Uterus (tissue), 4 donors: ENCODE data around the gene UNC93B1. TPM values are rescaled to one million over a fixed set of nuclear protein-coding genes. Genes with fewer than 3 reads are reported as not detected.

Source experiments
- DNase-seq, 2 donors: peaks; one replicate each; pipeline ENCODE4 v3.0.0-alpha.2; 2019 to 2020
- H3K27ac ChIP-seq, 2 donors: fragments of 200-600 bp; sonication (generic); 1 replicate in 1 of 2; 2 replicates in 1 of 2; pipeline ENCODE4 v1.5.1; 2016 to 2018
- H3K27me3 ChIP-seq, 2 donors: fragments of 200-600 bp; sonication (generic); one replicate each; pipeline ENCODE4 v1.5.1; 2018 to 2019; ENCODE audit warnings: control low read depth in 1 of 2
- H3K36me3 ChIP-seq, 2 donors: fragments of 200-600 bp; sonication (generic); one replicate each; pipeline ENCODE4 v1.5.1; 2019; ENCODE audit warnings: control low read depth in 1 of 2
- H3K4me1 ChIP-seq, 2 donors: fragments of 200-600 bp; sonication (generic); one replicate each; pipeline ENCODE4 v1.5.1; 2018 to 2019; ENCODE audit warnings: control low read depth in 1 of 2
- H3K4me3 ChIP-seq, 2 donors: fragments of 200-600 bp; sonication (generic); 1 replicate in 1 of 2; 2 replicates in 1 of 2; pipeline ENCODE4 v1.5.1; 2018 to 2019; ENCODE audit warnings: mild to moderate bottlenecking in 1 of 2
- H3K9me3 ChIP-seq, 2 donors: fragments of 200-600 bp; sonication (generic); one replicate each; pipeline ENCODE4 v1.5.1; 2019; ENCODE audit warnings: control low read depth in 1 of 2
- POLR2A ChIP-seq, 2 donors: fragments of 450-650 bp; IDR thresholded peaks; one replicate each; pipeline ENCODE4 v1.6.1; 2016; ENCODE audit warnings: antibody characterized with exemption in 2 of 2, mild to moderate bottlenecking in 1 of 2, moderate library complexity in 1 of 2
- intact Hi-C: fragments of 100-400 bp; cut with DNase I; formaldehyde crosslinking; loops from one replicate; pipeline ENCODE4 v1.15.1; 2023; ENCODE audit warnings: low total_unique reads
- total RNA-seq, 4 donors: library from RNA; depleted of rRNA in 3 of 4; stranded (reverse); fragments of >200 nt in 3 of 4; gene quantifications; one replicate each; pipeline versions ENCODE4 v1.1.0 to v1.2.4, GENCODE V29; 2014 to 2023
- TF ChIP-seq, protein P1 (sequence below), 4 experiments: fragments of 200-600 bp in 2 of 4; fragments of 450-650 bp in 2 of 4; sonication (generic) in 2 of 4; IDR thresholded peaks; one replicate each; pipeline ENCODE4 v1.5.1; 2016 to 2019; ENCODE audit warnings: antibody characterized with exemption in 4 of 4, mild to moderate bottlenecking in 2 of 4, moderate library complexity in 1 of 4
- donor health status: DM: yes; HTN: yes; CAD: no.

UNC93B1 gene
- total RNA-seq, 4 donors from 2014 or later: 4.1 to 24.3 (median 13.2) TPM

DNA sequence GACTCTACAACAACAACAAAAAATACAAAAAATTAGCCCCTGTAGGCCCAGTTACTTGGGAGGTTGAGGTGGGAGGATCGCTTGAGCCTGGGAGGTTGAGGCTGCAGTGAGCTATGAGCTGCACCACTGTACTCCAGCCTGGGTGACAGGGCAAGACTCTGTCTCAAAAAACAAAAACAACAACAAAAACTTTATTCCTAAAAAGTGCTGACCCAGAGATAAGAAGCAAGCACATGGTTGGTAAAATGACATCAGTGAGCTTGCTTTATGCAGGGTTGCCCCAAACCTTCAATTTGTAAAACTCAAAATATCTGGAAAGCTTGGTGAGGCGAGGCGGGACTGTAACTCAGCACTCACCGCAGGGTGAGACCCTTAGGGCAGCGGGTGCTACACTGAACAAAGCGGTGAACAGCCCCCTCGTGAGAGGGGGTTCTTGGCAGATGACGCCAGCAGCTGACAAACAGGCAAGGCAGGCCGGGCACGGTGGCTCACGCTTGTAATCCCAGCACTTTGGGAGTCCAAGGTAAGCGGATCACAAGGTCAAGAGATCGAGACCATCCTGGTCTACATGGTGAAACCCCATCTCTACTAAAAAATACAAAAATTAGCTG is 31.5 kb upstream of the UNC93B1 start:
- no peak for TF ChIP-seq POLR2A (IDR thresholded peaks at IDR 0.05)
- TF ChIP-seq, protein P1, sequence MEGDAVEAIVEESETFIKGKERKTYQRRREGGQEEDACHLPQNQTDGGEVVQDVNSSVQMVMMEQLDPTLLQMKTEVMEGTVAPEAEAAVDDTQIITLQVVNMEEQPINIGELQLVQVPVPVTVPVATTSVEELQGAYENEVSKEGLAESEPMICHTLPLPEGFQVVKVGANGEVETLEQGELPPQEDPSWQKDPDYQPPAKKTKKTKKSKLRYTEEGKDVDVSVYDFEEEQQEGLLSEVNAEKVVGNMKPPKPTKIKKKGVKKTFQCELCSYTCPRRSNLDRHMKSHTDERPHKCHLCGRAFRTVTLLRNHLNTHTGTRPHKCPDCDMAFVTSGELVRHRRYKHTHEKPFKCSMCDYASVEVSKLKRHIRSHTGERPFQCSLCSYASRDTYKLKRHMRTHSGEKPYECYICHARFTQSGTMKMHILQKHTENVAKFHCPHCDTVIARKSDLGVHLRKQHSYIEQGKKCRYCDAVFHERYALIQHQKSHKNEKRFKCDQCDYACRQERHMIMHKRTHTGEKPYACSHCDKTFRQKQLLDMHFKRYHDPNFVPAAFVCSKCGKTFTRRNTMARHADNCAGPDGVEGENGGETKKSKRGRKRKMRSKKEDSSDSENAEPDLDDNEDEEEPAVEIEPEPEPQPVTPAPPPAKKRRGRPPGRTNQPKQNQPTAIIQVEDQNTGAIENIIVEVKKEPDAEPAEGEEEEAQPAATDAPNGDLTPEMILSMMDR (IDR thresholded peaks at IDR 0.05): no peak
- intact Hi-C loops: no loop called here
- H3K9me3 ChIP-seq: no peaks in the 10 kb centered on the region
- no peak for DNase-seq
- H3K4me3 ChIP-seq: no peak overlapping the region
- H3K36me3 ChIP-seq: no peaks in the 10 kb centered on the region
- H3K27me3 ChIP-seq: no peaks in the 10 kb centered on the region
- H3K4me1 ChIP-seq: peaks cover 13 to 18% of the 10 kb centered on the region in 2 donors
- no peak overlapping the region for H3K27ac ChIP-seq

GRCh38 chr11:68033708-68034045 is 29.8 kb upstream of the UNC93B1 start:
- H3K27ac ChIP-seq: no peak overlapping the region
- intact Hi-C loops: no loop called here
- H3K4me3 ChIP-seq: no peak overlapping the region
- H3K4me1 ChIP-seq: peaks cover 13 to 18% of the 10 kb centered on the region in 2 donors
- H3K9me3 ChIP-seq: no peaks in the 10 kb centered on the region
- no peaks in the 10 kb centered on the region for H3K27me3 ChIP-seq
- no peaks in the 10 kb centered on the region for H3K36me3 ChIP-seq
- no peak for DNase-seq
- no peak for TF ChIP-seq POLR2A (IDR thresholded peaks at IDR 0.05)
- TF ChIP-seq, protein P1 (IDR thresholded peaks at IDR 0.05): no peak

GRCh38 chr11:68032997-68033707 is 29.3 kb upstream of the UNC93B1 start:
- Histone ChIP-seq H3K4me1 (peaks cover 10 to 13% of the 10 kb centered on the region in 2 donors), H3K36me3 (no peaks in the 10 kb centered on the region), H3K27ac (no peak overlapping the region), H3K4me3 (no peak overlapping the region), H3K27me3 (no peaks in the 10 kb centered on the region), H3K9me3 (no peaks in the 10 kb centered on the region)
- intact Hi-C loops: no loop called here
- TF ChIP-seq, protein P1 (IDR thresholded peaks at IDR 0.05): no peak
- no peak for TF ChIP-seq POLR2A (IDR thresholded peaks at IDR 0.05)
- DNase-seq: no peak

DNA sequence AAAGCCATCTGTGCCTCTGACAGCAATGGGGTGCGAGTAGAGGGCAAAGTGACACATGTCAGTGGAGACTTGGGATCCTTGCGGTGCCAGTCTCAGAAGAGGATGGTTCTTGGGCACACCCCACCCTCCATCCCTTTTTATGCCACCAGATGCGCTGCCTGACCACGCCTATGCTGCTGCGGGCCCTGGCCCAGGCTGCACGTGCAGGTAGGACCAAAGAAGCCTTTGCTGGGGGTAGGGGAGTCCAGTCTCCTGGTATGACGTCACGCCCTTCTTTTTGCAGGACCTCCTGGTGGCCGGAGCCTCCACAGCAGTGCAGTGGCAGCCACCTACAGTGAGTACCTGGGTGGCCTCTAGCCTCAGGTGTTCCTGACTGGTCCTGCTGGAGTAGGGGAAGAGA is 28.1 kb upstream of the UNC93B1 start:
- no peak for TF ChIP-seq POLR2A (IDR thresholded peaks at IDR 0.05)
- TF ChIP-seq, protein P1 (IDR thresholded peaks at IDR 0.05): no peak
- intact Hi-C loops: no loop called here
- H3K27me3 ChIP-seq: no peaks in the 10 kb centered on the region
- H3K27ac ChIP-seq: no peak overlapping the region
- H3K4me1 ChIP-seq: peaks cover 8 to 9% of the 10 kb centered on the region in 2 donors
- H3K4me3 ChIP-seq: no peak overlapping the region
- no peak for DNase-seq
- H3K36me3 ChIP-seq: no peaks in the 10 kb centered on the region
- no peaks in the 10 kb centered on the region for H3K9me3 ChIP-seq

DNA sequence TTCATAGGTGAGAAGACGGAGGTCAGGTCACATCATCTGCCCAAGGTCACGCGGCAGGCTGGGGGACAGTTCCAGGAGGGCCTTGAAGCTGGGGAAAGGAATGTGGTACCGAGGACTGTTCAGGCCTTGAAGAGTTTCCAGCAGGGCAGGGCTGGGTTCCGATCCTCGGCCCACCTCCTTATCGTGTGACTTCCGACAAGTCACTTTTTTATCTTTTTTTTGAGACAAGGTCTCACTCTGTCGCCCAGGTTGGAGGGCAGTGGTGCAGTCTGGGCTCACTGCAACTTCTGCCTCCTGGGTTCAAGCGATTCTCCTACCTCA is 27.2 kb upstream of the UNC93B1 start:
- Histone ChIP-seq H3K27me3 (no peaks in the 10 kb centered on the region), H3K27ac (peak overlapping the region; percentile 78 to 89), H3K9me3 (no peaks in the 10 kb centered on the region), H3K36me3 (no peaks in the 10 kb centered on the region), H3K4me3 (peak overlapping the region; percentile 70 to 92), H3K4me1 (peaks cover 8 to 9% of the 10 kb centered on the region in 2 donors)
- intact Hi-C loops: no loop called here
- TF ChIP-seq POLR2A (IDR thresholded peaks at IDR 0.05): no peak
- TF ChIP-seq, protein P1 (IDR thresholded peaks at IDR 0.05): no peak
- peak in 1 of 2 donors; percentile 39 for DNase-seq
